Dendritic cell treated with granulocyte-macrophage colony-stimulating factor and Interleukin-4, amounts not matched to agents 40 ng/mL and 50 ng/mL, for 4 days (primary cell): Measurements from ENCODE around the gene PWWP2A.
"Not testable (repeated sequence)": the region's sequence is repeated elsewhere in the genome, so short reads cannot be mapped to it uniquely, and the experiment has no call there.

Experiments used
- H3K27ac Mint-ChIP-seq: one replicate; pipeline ENCODE4 v1.8.0; 2022; ENCODE audit warnings: mild to moderate bottlenecking, mixed read lengths
- H3K27me3 Mint-ChIP-seq: one replicate; pipeline ENCODE4 v1.8.0; 2022; ENCODE audit warnings: mild to moderate bottlenecking, mixed read lengths
- H3K36me3 Mint-ChIP-seq: one replicate; pipeline ENCODE4 v1.8.0; 2022; ENCODE audit warnings: low read depth, mixed read lengths
- H3K4me1 Mint-ChIP-seq: one replicate; pipeline ENCODE4 v1.8.0; 2022; ENCODE audit warnings: low read depth, mixed read lengths
- H3K4me3 Mint-ChIP-seq: one replicate; pipeline ENCODE4 v1.8.0; 2022; ENCODE audit warnings: mild to moderate bottlenecking, moderate library complexity, mixed read lengths
- H3K9me3 Mint-ChIP-seq: one replicate; pipeline ENCODE4 v1.8.0; 2022; ENCODE audit warnings: mixed read lengths
- intact Hi-C: fragments of 100-400 bp; cut with micrococcal nuclease; formaldehyde crosslinking; loops from one replicate; pipeline ENCODE4 v1.15.0; 2022

The PWWP2A gene

GRCh38 chr5:160152287-160152686 is 33.0 kb upstream of the PWWP2A start:
- Mint-ChIP-seq H3K36me3 (no peaks in the 10 kb centered on the region), H3K27me3 (no peaks in the 10 kb centered on the region), H3K9me3 (no peaks in the 10 kb centered on the region), H3K4me1 (no peaks in the 10 kb centered on the region), H3K4me3 (no peak overlapping the region), H3K27ac (no peak overlapping the region)
- intact Hi-C loops = no loop called here

- no peak overlapping the region for H3K27ac Mint-ChIP-seq
- no peaks in the 10 kb centered on the region for H3K9me3 Mint-ChIP-seq
- no peaks in the 10 kb centered on the region for H3K36me3 Mint-ChIP-seq
- H3K27me3 Mint-ChIP-seq = no peaks in the 10 kb centered on the region
- intact Hi-C loops = no loop called here
- H3K4me3 Mint-ChIP-seq = no peak overlapping the region
- peaks cover 5% of the 10 kb centered on the region for H3K4me1 Mint-ChIP-seq
These were observed 31.8 kb upstream of the PWWP2A start for GRCh38 chr5:160151017-160151416.

GRCh38 chr5:160150381-160150780 is 31.1 kb upstream of the PWWP2A start:
- intact Hi-C loops = no loop called here
- Mint-ChIP-seq H3K27me3 (no peaks in the 10 kb centered on the region), H3K27ac (no peak overlapping the region), H3K36me3 (no peaks in the 10 kb centered on the region), H3K4me1 (peaks cover 5% of the 10 kb centered on the region), H3K9me3 (no peaks in the 10 kb centered on the region), H3K4me3 (no peak overlapping the region)

- intact Hi-C loops, H3K27me3 Mint-ChIP-seq, H3K27ac Mint-ChIP-seq, H3K4me3 Mint-ChIP-seq, H3K9me3 Mint-ChIP-seq, H3K36me3 Mint-ChIP-seq, H3K4me1 Mint-ChIP-seq: not testable (repeated sequence)
These were observed 25.2 kb upstream of the PWWP2A start for GRCh38 chr5:160144436-160144835.

- Mint-ChIP-seq H3K4me3 (no peak overlapping the region), H3K27ac (no peak overlapping the region), H3K4me1 (no peaks in the 10 kb centered on the region), H3K36me3 (no peaks in the 10 kb centered on the region), H3K9me3 (no peaks in the 10 kb centered on the region), H3K27me3 (no peaks in the 10 kb centered on the region)
- intact Hi-C loops = no loop called here
These were observed 15.1 kb upstream of the PWWP2A start for GRCh38 chr5:160134332-160134731.

GRCh38 chr5:160133918-160134304 is 14.7 kb upstream of the PWWP2A start:
- H3K36me3 Mint-ChIP-seq = no peaks in the 10 kb centered on the region
- no peak overlapping the region for H3K27ac Mint-ChIP-seq
- H3K9me3 Mint-ChIP-seq = no peaks in the 10 kb centered on the region
- intact Hi-C loops = no loop called here
- H3K4me1 Mint-ChIP-seq = no peaks in the 10 kb centered on the region
- H3K27me3 Mint-ChIP-seq = no peaks in the 10 kb centered on the region
- H3K4me3 Mint-ChIP-seq = no peak overlapping the region

GRCh38 chr5:160133071-160133917 is 14.0 kb upstream of the PWWP2A start:
- Mint-ChIP-seq H3K4me1 (no peaks in the 10 kb centered on the region), H3K4me3 (no peak overlapping the region), H3K36me3 (no peaks in the 10 kb centered on the region), H3K27ac (no peak overlapping the region), H3K27me3 (no peaks in the 10 kb centered on the region), H3K9me3 (no peaks in the 10 kb centered on the region)
- intact Hi-C loops = no loop called here

- H3K9me3 Mint-ChIP-seq = no peaks in the 10 kb centered on the region
- no peak overlapping the region for H3K27ac Mint-ChIP-seq
These were observed 10.6 kb upstream of the PWWP2A start for GRCh38 chr5:160129841-160130240.

GRCh38 chr5:160128632-160129031 is 9.4 kb upstream of the PWWP2A start:
- no peaks in the 10 kb centered on the region for H3K9me3 Mint-ChIP-seq
- no peaks in the 10 kb centered on the region for H3K36me3 Mint-ChIP-seq
- H3K4me1 Mint-ChIP-seq = no peaks in the 10 kb centered on the region
- no peak overlapping the region for H3K4me3 Mint-ChIP-seq
- no peak overlapping the region for H3K27ac Mint-ChIP-seq
- no peaks in the 10 kb centered on the region for H3K27me3 Mint-ChIP-seq
- intact Hi-C loops = no loop called here

More at GRCh38 chr5:160129841-160130240, 10.6 kb upstream of the PWWP2A start:
- no peaks in the 10 kb centered on the region for H3K27me3 Mint-ChIP-seq
- intact Hi-C loops = no loop called here
- H3K4me1 Mint-ChIP-seq = no peaks in the 10 kb centered on the region
- H3K4me3 Mint-ChIP-seq = no peak overlapping the region
- no peaks in the 10 kb centered on the region for H3K36me3 Mint-ChIP-seq

- intact Hi-C loops = loop anchor here (5.0 to 10.0 kb wide), 3 partner anchors 38 to 95 kb away; no protein-coding TSS in a partner anchor
These were observed 636 bp upstream of the PWWP2A start for GRCh38 chr5:160119905-160120266.

GRCh38 chr5:160118349-160119141 is 705 bp downstream of the PWWP2A start:
- no peaks in the 10 kb centered on the region for H3K9me3 Mint-ChIP-seq
- intact Hi-C loops = loop anchor here (5.0 to 10.0 kb wide), 3 partner anchors 36 to 94 kb away; no protein-coding TSS in a partner anchor
- peaks cover 8% of the 10 kb centered on the region for H3K4me1 Mint-ChIP-seq
- H3K27me3 Mint-ChIP-seq = peaks cover 12% of the 10 kb centered on the region
- H3K27ac Mint-ChIP-seq = peak overlapping the region; percentile 91
- peaks cover 48% of the 10 kb centered on the region for H3K36me3 Mint-ChIP-seq
- H3K4me3 Mint-ChIP-seq = peak overlapping the region; percentile 87

More at GRCh38 chr5:160119905-160120266, 636 bp upstream of the PWWP2A start:
- Mint-ChIP-seq H3K27me3 (peaks cover 12% of the 10 kb centered on the region), H3K4me3 (no peak overlapping the region), H3K4me1 (peaks cover 8% of the 10 kb centered on the region), H3K36me3 (peaks cover 34% of the 10 kb centered on the region), H3K9me3 (no peaks in the 10 kb centered on the region), H3K27ac (peak overlapping the region; percentile 91)

- H3K27ac Mint-ChIP-seq = no peak overlapping the region
- peaks cover 63% of the 10 kb centered on the region for H3K36me3 Mint-ChIP-seq
- intact Hi-C loops = loop anchor here (5.0 to 10.0 kb wide), 3 partner anchors 35 to 92 kb away; no protein-coding TSS in a partner anchor
- H3K27me3 Mint-ChIP-seq = peaks cover 2% of the 10 kb centered on the region
- no peaks in the 10 kb centered on the region for H3K9me3 Mint-ChIP-seq
- no peak overlapping the region for H3K4me3 Mint-ChIP-seq
- peaks cover 8% of the 10 kb centered on the region for H3K4me1 Mint-ChIP-seq
These were observed 2.3 kb downstream of the PWWP2A start for GRCh38 chr5:160116991-160117390.

- Mint-ChIP-seq H3K9me3 (no peaks in the 10 kb centered on the region), H3K4me1 (peaks cover 26% of the 10 kb centered on the region), H3K27me3 (no peaks in the 10 kb centered on the region), H3K36me3 (peaks cover 52% of the 10 kb centered on the region), H3K27ac (no peak overlapping the region), H3K4me3 (no peak overlapping the region)
- intact Hi-C loops = no loop called here
These were observed 11.1 kb downstream of the PWWP2A start for GRCh38 chr5:160108124-160108523.

GRCh38 chr5:160105686-160106360 is 13.4 kb downstream of the PWWP2A start:
- Mint-ChIP-seq H3K4me3 (peak overlapping the region; percentile 46), H3K27me3 (no peaks in the 10 kb centered on the region), H3K4me1 (peaks cover 33% of the 10 kb centered on the region), H3K9me3 (no peaks in the 10 kb centered on the region), H3K36me3 (peaks cover 35% of the 10 kb centered on the region), H3K27ac (peak overlapping the region; percentile 46)
- intact Hi-C loops = no loop called here
